Lower leg skin (tissue), 3 donors: ENCODE measurements around the gene GPR139.

Experiments
- CTCF ChIP-seq, 3 donors: fragments of 450-650 bp; IDR thresholded peaks; one replicate each; pipeline ENCODE4 v1.5.1; 2016; ENCODE audit warnings: antibody characterized with exemption in 3 of 3, mild to moderate bottlenecking in 3 of 3, moderate library complexity in 2 of 3
- POLR2A ChIP-seq, 2 donors: fragments of 450-650 bp; IDR thresholded peaks; one replicate each; pipeline ENCODE4 v1.6.1; 2016 to 2017; ENCODE audit warnings: antibody characterized with exemption in 2 of 2, mild to moderate bottlenecking in 1 of 2, moderate library complexity in 1 of 2

- TF ChIP-seq CTCF (IDR thresholded peaks at IDR 0.05) (no peak), POLR2A (IDR thresholded peaks at IDR 0.05) (no peak)
Observed at GRCh38 chr16:20094157-20094556, 20.5 kb upstream of the GPR139 start.
